Fibroblast of lung (primary cell): Measurements from ENCODE around the gene HOXA7. TPM values are rescaled to one million over a fixed set of nuclear protein-coding genes. Genes with fewer than 3 reads are reported as not detected.
A peak's percentile ranks its signal among the peaks of the same experiment; 100 is the strongest.

Source experiments
- DNase-seq, 2 donors: peaks; one replicate each; pipeline versions ENCODE4 v3.0.0 to v3.0.0-alpha.2; 2010; ENCODE audit warnings: low read depth in 2 of 2
- H2AFZ ChIP-seq: 2 replicates; pipeline ENCODE4 v1.5.1; 2012; ENCODE audit warnings: low read length, control low read depth, inconsistent platforms
- H3K27ac ChIP-seq: 2 replicates; pipeline ENCODE4 v1.5.1; 2011; ENCODE audit warnings: low read length, control low read depth; ENCODE audit not compliant: insufficient read depth
- H3K27me3 ChIP-seq: 2 replicates; pipeline ENCODE4 v1.5.1; 2011; ENCODE audit warnings: mild to moderate bottlenecking, low read length; ENCODE audit not compliant: control insufficient read depth, insufficient read depth
- H3K36me3 ChIP-seq: 2 replicates; pipeline ENCODE4 v1.5.1; 2011; ENCODE audit warnings: low read length; ENCODE audit not compliant: control insufficient read depth, insufficient read depth
- H3K4me1 ChIP-seq: 2 replicates; pipeline ENCODE4 v1.5.1; 2011; ENCODE audit warnings: low read length; ENCODE audit not compliant: control insufficient read depth, insufficient read depth; ENCODE audit errors: extremely low read depth
- H3K4me2 ChIP-seq: 2 replicates; pipeline ENCODE4 v1.5.1; 2011; ENCODE audit warnings: low read length, control low read depth; ENCODE audit not compliant: insufficient read depth; ENCODE audit errors: extremely low read depth
- H3K4me3 ChIP-seq, 4 experiments: fragments of 200-600 bp in 1 of 4; sonication (generic) in 1 of 4; replicated peaks in 1 of 4; 2 replicates each; pipeline ENCODE4 v1.5.1; 2011 to 2016; ENCODE audit warnings: low read length in 4 of 4, low read depth in 3 of 4, mild to moderate bottlenecking in 3 of 4, control low read depth in 2 of 4, inconsistent platforms in 1 of 4, mixed read lengths in 1 of 4; ENCODE audit not compliant: insufficient read depth in 1 of 4; ENCODE audit errors: control extremely low read depth in 1 of 4
- H3K79me2 ChIP-seq: 2 replicates; pipeline ENCODE4 v1.5.1; 2012; ENCODE audit warnings: mild to moderate bottlenecking, low read length, inconsistent platforms; ENCODE audit not compliant: control insufficient read depth, insufficient read depth
- H3K9ac ChIP-seq: 2 replicates; pipeline ENCODE4 v1.5.1; 2011; ENCODE audit warnings: mild to moderate bottlenecking, low read length, control low read depth; ENCODE audit not compliant: insufficient read depth
- H3K9me3 ChIP-seq: 2 replicates; pipeline ENCODE4 v1.5.1; 2012; ENCODE audit warnings: low read depth, low read length; ENCODE audit not compliant: control insufficient read depth, insufficient read depth
- H4K20me1 ChIP-seq: 2 replicates; pipeline ENCODE4 v1.5.1; 2011; ENCODE audit warnings: low read length; ENCODE audit not compliant: control insufficient read depth, insufficient read depth; ENCODE audit errors: extremely low read depth
- EZH2 ChIP-seq: IDR thresholded peaks from 2 replicates; pipeline ENCODE4 v1.5.1; 2012; ENCODE audit warnings: low read length, control low read depth, mild to moderate bottlenecking; ENCODE audit errors: missing control alignments
- polyA plus RNA-seq, 2 donors: library from polyadenylated mRNA; depleted of rRNA in 1 of 2; stranded (reverse) in 1 of 2; unstranded in 1 of 2; fragments of >200 nt; gene quantifications; 2 replicates each; pipeline ENCODE4 v1.2.1, GENCODE V29; 2011 to 2012; ENCODE audit warnings: missing spikeins in 1 of 2
- total RNA-seq: library from RNA; depleted of rRNA; stranded (reverse); fragments of >200 nt; gene quantifications from 2 replicates; pipeline ENCODE4 v1.2.1, GENCODE V29; 2014
- TF ChIP-seq, protein P1 (sequence below), 2 donors: IDR thresholded peaks in 1 of 2; conservative IDR thresholded peaks in 1 of 2; 1 replicate in 1 of 2; 2 replicates in 1 of 2; pipeline ENCODE4 v1.5.1; 2011 to 2012; ENCODE audit warnings: low read length in 2 of 2, control low read depth in 1 of 2, inconsistent platforms in 1 of 2, low read depth in 1 of 2, mild to moderate bottlenecking in 1 of 2

The HOXA7 gene
- total and polyA plus RNA-seq, 2 donors (not counting 1 experiment from before 2014, with no cell fraction given) = 1.2 to 5.3 TPM

DNA sequence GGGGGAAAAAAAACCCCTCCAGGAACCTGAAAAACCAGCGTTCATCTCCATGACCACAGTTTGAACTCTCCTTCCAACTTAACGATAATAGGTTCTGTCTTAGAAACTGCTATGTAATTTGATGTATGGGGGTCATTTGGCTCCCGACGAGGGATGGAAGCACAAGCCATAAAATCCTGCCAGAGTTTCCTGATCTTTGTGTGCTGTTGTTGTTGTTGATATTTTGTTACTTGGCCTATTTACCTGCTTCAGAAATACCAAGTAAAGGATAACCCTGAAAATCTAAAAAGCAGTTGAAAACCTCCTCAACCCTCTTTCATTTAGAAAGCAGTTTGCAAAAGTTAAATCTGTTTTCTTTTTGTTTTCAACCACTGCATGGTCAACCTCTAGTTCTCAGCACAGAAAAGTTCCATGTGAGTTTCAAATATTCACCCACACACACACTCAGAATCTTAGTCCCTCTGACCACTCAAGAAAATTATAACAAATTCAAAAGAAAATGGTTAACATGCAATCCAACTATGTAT is 44.7 kb downstream of the HOXA7 start:
- no peak for TF ChIP-seq EZH2
- TF ChIP-seq, protein P1, sequence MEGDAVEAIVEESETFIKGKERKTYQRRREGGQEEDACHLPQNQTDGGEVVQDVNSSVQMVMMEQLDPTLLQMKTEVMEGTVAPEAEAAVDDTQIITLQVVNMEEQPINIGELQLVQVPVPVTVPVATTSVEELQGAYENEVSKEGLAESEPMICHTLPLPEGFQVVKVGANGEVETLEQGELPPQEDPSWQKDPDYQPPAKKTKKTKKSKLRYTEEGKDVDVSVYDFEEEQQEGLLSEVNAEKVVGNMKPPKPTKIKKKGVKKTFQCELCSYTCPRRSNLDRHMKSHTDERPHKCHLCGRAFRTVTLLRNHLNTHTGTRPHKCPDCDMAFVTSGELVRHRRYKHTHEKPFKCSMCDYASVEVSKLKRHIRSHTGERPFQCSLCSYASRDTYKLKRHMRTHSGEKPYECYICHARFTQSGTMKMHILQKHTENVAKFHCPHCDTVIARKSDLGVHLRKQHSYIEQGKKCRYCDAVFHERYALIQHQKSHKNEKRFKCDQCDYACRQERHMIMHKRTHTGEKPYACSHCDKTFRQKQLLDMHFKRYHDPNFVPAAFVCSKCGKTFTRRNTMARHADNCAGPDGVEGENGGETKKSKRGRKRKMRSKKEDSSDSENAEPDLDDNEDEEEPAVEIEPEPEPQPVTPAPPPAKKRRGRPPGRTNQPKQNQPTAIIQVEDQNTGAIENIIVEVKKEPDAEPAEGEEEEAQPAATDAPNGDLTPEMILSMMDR (conservative IDR thresholded peaks at IDR 0.05 in 1 of 2, IDR thresholded peaks at IDR 0.05 in 1 of 2; ENCODE audit: low read depth in 1 of 2, low read length in 2 of 2) = no peak
- Histone ChIP-seq H3K36me3 (no peaks in the 10 kb centered on the region), H3K9me3 (no peaks in the 10 kb centered on the region), H3K27ac (peak overlapping the region; percentile 93), H3K79me2 (peaks cover 63% of the 10 kb centered on the region), H3K27me3 (no peaks in the 10 kb centered on the region), H3K4me2 (peak overlapping the region; percentile 96), H3K4me1 (peaks cover 22% of the 10 kb centered on the region), H4K20me1 (no peaks in the 10 kb centered on the region), H3K4me3 (peak overlapping the region in 3 of 4 experiments; percentile 51 to 92 (median 76)), H2AFZ (no peak overlapping the region), H3K9ac (no peak overlapping the region)
- DNase-seq = peak in 1 of 2 donors; percentile 56

DNA sequence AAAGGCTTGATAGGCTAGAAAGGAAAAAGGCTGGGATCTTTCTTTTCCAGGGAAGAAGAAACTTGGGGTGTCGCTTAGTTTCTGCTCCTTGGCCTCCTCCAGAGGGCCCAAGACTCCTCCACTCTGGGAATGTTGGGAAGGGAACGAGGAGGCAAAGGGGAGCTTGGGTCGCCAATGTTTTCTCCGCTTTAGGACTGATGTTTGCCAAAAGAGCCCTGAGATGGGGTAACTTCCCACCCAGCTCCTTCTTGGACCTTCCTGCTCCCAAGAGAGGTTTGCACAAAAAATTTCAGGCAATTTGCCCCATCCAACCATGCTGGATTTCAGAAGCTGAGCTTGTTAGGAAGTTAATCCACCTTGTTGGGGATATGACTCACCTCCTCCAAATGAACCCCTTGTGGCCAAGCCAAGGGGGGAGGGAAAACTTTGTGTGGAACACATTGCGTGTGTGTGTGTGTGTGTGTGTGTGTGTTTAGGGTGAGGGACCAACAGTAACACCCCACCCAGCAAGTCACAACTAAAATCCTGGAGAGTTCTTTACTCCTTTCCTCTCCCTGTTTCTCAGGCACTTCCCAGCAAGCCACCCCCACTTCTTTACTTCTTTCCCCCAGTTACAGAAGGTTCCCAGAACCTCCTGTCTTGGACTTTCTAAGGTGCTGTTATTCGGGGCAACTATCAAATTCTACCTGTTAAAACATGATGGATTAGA is 45.3 kb downstream of the HOXA7 start:
- TF ChIP-seq, protein P1 (conservative IDR thresholded peaks at IDR 0.05 in 1 of 2, IDR thresholded peaks at IDR 0.05 in 1 of 2; ENCODE audit: low read depth in 1 of 2, low read length in 2 of 2) = no peak
- no peak for TF ChIP-seq EZH2
- H3K4me2 ChIP-seq = peak overlapping the region; percentile 96
- no peaks in the 10 kb centered on the region for H3K27me3 ChIP-seq
- H3K36me3 ChIP-seq = no peaks in the 10 kb centered on the region
- H2AFZ ChIP-seq = no peak overlapping the region
- H3K27ac ChIP-seq = peak overlapping the region; percentile 93
- DNase-seq = peak; percentile 88 to 96
- no peaks in the 10 kb centered on the region for H3K9me3 ChIP-seq
- H3K4me3 ChIP-seq = peak overlapping the region in 3 of 4 experiments; percentile 3 to 92 (median 76)
- H3K79me2 ChIP-seq = peaks cover 63% of the 10 kb centered on the region
- H3K4me1 ChIP-seq = peaks cover 22% of the 10 kb centered on the region
- no peaks in the 10 kb centered on the region for H4K20me1 ChIP-seq
- H3K9ac ChIP-seq = no peak overlapping the region

DNA sequence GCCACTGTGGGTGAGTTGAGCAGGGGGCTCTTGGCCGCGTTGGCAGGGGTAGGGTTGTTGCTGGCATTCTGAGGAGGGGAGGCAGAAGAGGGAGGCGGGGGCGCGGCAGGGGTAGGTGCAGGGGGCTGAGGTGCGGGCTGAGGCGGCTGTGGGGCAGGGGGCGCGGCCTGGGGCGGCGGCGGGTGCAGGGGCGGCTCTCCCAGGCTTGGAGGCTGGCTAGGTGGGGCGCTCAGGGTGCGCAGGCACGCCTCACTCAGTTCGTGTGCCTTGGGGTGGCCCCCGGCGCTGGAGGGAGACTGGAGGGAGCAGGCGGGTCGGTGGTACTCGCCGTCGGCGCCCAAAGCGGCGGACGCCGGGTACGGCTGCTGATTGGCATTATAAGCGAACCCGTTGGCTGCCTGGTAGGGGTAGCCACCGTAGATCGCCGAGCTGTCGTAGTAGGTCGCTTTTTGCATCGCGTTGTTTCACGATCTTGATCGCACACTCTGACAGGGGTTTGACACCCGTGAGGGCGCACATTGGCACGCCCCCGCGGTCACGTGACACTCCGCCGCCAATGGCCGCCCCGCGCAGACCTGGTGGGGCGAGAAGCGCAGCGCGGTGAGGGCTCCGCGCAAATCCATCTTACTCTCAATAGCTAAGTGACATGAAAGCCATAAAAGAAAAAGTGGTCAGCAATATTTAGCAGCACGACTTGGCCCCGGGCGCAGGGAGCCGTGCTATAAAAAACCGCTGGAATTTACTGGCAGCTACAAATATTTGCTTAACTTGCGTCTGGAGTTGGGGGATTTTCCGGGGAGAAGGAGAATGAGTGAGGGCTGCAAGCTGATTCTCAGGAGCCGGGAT is 46.1 kb downstream of the HOXA7 start:
- DNase-seq = peak; percentile 95 to 98
- TF ChIP-seq EZH2 = no peak
- TF ChIP-seq, protein P1 (conservative IDR thresholded peaks at IDR 0.05 in 1 of 2, IDR thresholded peaks at IDR 0.05 in 1 of 2; ENCODE audit: low read depth in 1 of 2, low read length in 2 of 2) = no peak
- Histone ChIP-seq H4K20me1 (no peaks in the 10 kb centered on the region), H3K79me2 (peaks cover 64% of the 10 kb centered on the region), H3K36me3 (no peaks in the 10 kb centered on the region), H3K4me2 (peak overlapping the region; percentile 38), H3K4me3 (peak overlapping the region; percentile 3 to 92 (median 20)), H3K4me1 (peaks cover 27% of the 10 kb centered on the region), H2AFZ (no peak overlapping the region), H3K9me3 (no peaks in the 10 kb centered on the region), H3K27me3 (no peaks in the 10 kb centered on the region), H3K9ac (peak overlapping the region; percentile 39), H3K27ac (peak overlapping the region; percentile 93)
